H9 (cell line): ENCODE measurements around the gene ZBTB16. TPM values are rescaled to one million over a fixed set of nuclear protein-coding genes. Genes with fewer than 3 reads are reported as not detected.

Experiments used
- DNase-seq: peaks from one replicate; pipeline ENCODE4 v3.0.0-alpha.2; 2017
- H2AFZ ChIP-seq: one replicate; pipeline ENCODE4 v1.6.1; 2013; ENCODE audit warnings: mild to moderate bottlenecking, low read length, control low read depth, moderate library complexity
- H2AK5ac ChIP-seq: 2 replicates; pipeline ENCODE4 v1.6.1; 2013; ENCODE audit warnings: low read length, control low read depth, mixed read lengths; ENCODE audit not compliant: insufficient read length
- H2BK120ac ChIP-seq: one replicate; pipeline ENCODE4 v1.6.1; 2013; ENCODE audit warnings: low read depth, mild to moderate bottlenecking, low read length, control low read depth, inconsistent platforms; ENCODE audit not compliant: poor library complexity, severe bottlenecking
- H2BK12ac ChIP-seq: 2 replicates; pipeline ENCODE4 v1.6.1; 2013; ENCODE audit warnings: low read length, control low read depth, mixed read lengths, low read depth; ENCODE audit not compliant: insufficient read length
- H2BK15ac ChIP-seq: 2 replicates; pipeline ENCODE4 v1.6.1; 2013; ENCODE audit warnings: low read depth, low read length, control low read depth
- H2BK20ac ChIP-seq: one replicate; pipeline ENCODE4 v1.6.1; 2013; ENCODE audit warnings: low read depth, mild to moderate bottlenecking, low read length, control low read depth, inconsistent platforms; ENCODE audit not compliant: poor library complexity, severe bottlenecking
- H2BK5ac ChIP-seq: 2 replicates; pipeline ENCODE4 v1.6.1; 2013; ENCODE audit warnings: low read length, control low read depth, mixed read lengths; ENCODE audit not compliant: insufficient read length
- H3K14ac ChIP-seq: 2 replicates; pipeline ENCODE4 v1.6.1; 2013; ENCODE audit warnings: low read length, control low read depth; ENCODE audit not compliant: insufficient read depth
- H3K18ac ChIP-seq: 2 replicates; pipeline ENCODE4 v1.6.1; 2013; ENCODE audit warnings: low read depth, mild to moderate bottlenecking, mixed read lengths, low read length, control low read depth; ENCODE audit not compliant: insufficient read length
- H3K23ac ChIP-seq: 2 replicates; pipeline ENCODE4 v1.6.1; 2013; ENCODE audit warnings: low read length, control low read depth, mixed read lengths, low read depth; ENCODE audit not compliant: insufficient read length
- H3K23me2 ChIP-seq: 2 replicates; pipeline ENCODE4 v1.6.1; 2013; ENCODE audit warnings: low read depth, mild to moderate bottlenecking, mixed read lengths, low read length, control low read depth; ENCODE audit not compliant: insufficient read length, poor library complexity, severe bottlenecking
- H3K27ac ChIP-seq: 2 replicates; pipeline ENCODE4 v1.5.1; 2013; ENCODE audit warnings: low read length, control low read depth, mixed read lengths, low read depth; ENCODE audit not compliant: insufficient read length
- H3K27me3 ChIP-seq: 2 replicates; pipeline ENCODE4 v1.6.1; 2013; ENCODE audit warnings: low read length, control low read depth, inconsistent platforms; ENCODE audit not compliant: insufficient read depth
- H3K4ac ChIP-seq: 2 replicates; pipeline ENCODE4 v1.6.1; 2013; ENCODE audit warnings: low read depth, mild to moderate bottlenecking, control low read depth, inconsistent platforms, low read length, moderate library complexity
- H3K4me1 ChIP-seq: 2 replicates; pipeline ENCODE4 v1.6.1; 2013; ENCODE audit warnings: low read length, control low read depth, inconsistent platforms; ENCODE audit not compliant: insufficient read depth
- H3K4me2 ChIP-seq: 2 replicates; pipeline ENCODE4 v1.6.1; 2013; ENCODE audit warnings: low read length, control low read depth, mixed read lengths; ENCODE audit not compliant: insufficient read length, insufficient read depth
- H3K56ac ChIP-seq: 2 replicates; pipeline ENCODE4 v1.6.1; 2013; ENCODE audit warnings: low read depth, mild to moderate bottlenecking, mixed read lengths, low read length, control low read depth; ENCODE audit not compliant: insufficient read length
- H3K79me1 ChIP-seq: 2 replicates; pipeline ENCODE4 v1.6.1; 2013; ENCODE audit warnings: low read depth, mild to moderate bottlenecking, moderate library complexity, low read length, control low read depth, inconsistent platforms; ENCODE audit not compliant: insufficient read depth, poor library complexity, severe bottlenecking
- H3K79me2 ChIP-seq: 2 replicates; pipeline ENCODE4 v1.6.1; 2013; ENCODE audit warnings: low read length, control low read depth, inconsistent platforms; ENCODE audit not compliant: insufficient read depth
- H3K9ac ChIP-seq: 2 replicates; pipeline ENCODE4 v1.6.1; 2013; ENCODE audit warnings: low read length, control low read depth, mixed read lengths; ENCODE audit not compliant: insufficient read length; ENCODE audit errors: extremely low read depth
- H3K9me3 ChIP-seq: one replicate; pipeline ENCODE4 v1.6.1; 2013; ENCODE audit warnings: low read depth, low read length, inconsistent platforms; ENCODE audit not compliant: control insufficient read depth
- H3T11ph ChIP-seq: one replicate; pipeline ENCODE4 v1.6.1; 2013; ENCODE audit warnings: mild to moderate bottlenecking, low read length, control low read depth, inconsistent platforms
- H4K20me1 ChIP-seq: one replicate; pipeline ENCODE4 v1.6.1; 2013; ENCODE audit not compliant: control insufficient read depth, insufficient read length, insufficient read depth
- H4K5ac ChIP-seq: 2 replicates; pipeline ENCODE4 v1.6.1; 2013; ENCODE audit warnings: low read depth, mild to moderate bottlenecking, mixed read lengths, low read length, control low read depth; ENCODE audit not compliant: insufficient read length
- H4K8ac ChIP-seq: replicated peaks from 2 replicates; pipeline ENCODE4 v1.6.1; 2013; ENCODE audit warnings: low read length, control low read depth, mixed read lengths, low read depth; ENCODE audit not compliant: insufficient read length
- H4K91ac ChIP-seq: 2 replicates; pipeline ENCODE4 v1.6.1; 2013; ENCODE audit warnings: low read depth, mild to moderate bottlenecking, moderate library complexity, mixed read lengths, low read length, control low read depth; ENCODE audit not compliant: insufficient read length
- H3K27ac Mint-ChIP-seq, 3 experiments: 2 replicates in 2 of 3; 3 replicates in 1 of 3; pipeline ENCODE4 v1.8.0; 2020 to 2021; ENCODE audit warnings: mixed read lengths in 3 of 3, mild to moderate bottlenecking in 1 of 3, moderate library complexity in 1 of 3
- H3K27me3 Mint-ChIP-seq: 2 replicates; pipeline ENCODE4 v1.8.0; 2021; ENCODE audit warnings: low read depth, mild to moderate bottlenecking, moderate library complexity, mixed read lengths
- H3K36me3 Mint-ChIP-seq, 3 experiments: 2 replicates in 2 of 3; 3 replicates in 1 of 3; pipeline ENCODE4 v1.8.0; 2020 to 2021; ENCODE audit warnings: low read depth in 3 of 3, mixed read lengths in 3 of 3; ENCODE audit not compliant: insufficient read depth in 1 of 3
- H3K4me1 Mint-ChIP-seq, 2 experiments: 2 replicates each; pipeline ENCODE4 v1.8.0; 2020; ENCODE audit warnings: mixed read lengths in 2 of 2
- H3K4me3 Mint-ChIP-seq, 2 experiments: 2 replicates in 1 of 2; 3 replicates in 1 of 2; pipeline ENCODE4 v1.8.0; 2020 to 2021; ENCODE audit warnings: mild to moderate bottlenecking in 2 of 2, mixed read lengths in 2 of 2, moderate library complexity in 1 of 2
- H3K9me3 Mint-ChIP-seq, 2 experiments: 2 replicates in 1 of 2; 3 replicates in 1 of 2; pipeline ENCODE4 v1.8.0; 2020; ENCODE audit warnings: mild to moderate bottlenecking in 2 of 2, mixed read lengths in 2 of 2, moderate library complexity in 1 of 2
- CTCF ChIP-seq: fragments of 200-600 bp; sonication (generic); conservative IDR thresholded peaks from 3 replicates; pipeline ENCODE4 v1.8.0; 2021; ENCODE audit warnings: antibody characterized with exemption, mild to moderate bottlenecking
- WGBS: extraction: QIAGEN DNeasy Blood & Tissue Kit; methylation state at CpG from one replicate; pipeline ENCODE4 v1.1.7; 2013; ENCODE audit warnings: missing lambda C conversion rate, low lambda C conversion rate, mixed read lengths; ENCODE audit not compliant: insufficient read length; ENCODE audit errors: extremely low coverage; 5-methylcytosine and 5-hydroxymethylcytosine counted together
- total RNA-seq: library from RNA; stranded (reverse); gene quantifications from 2 replicates; pipeline ENCODE4 v1.2.1, GENCODE V29; 2021

Gene ZBTB16
- total RNA-seq, 1 experiment from 2014 or later, result not detected

- no peak overlapping the region for H3K23ac ChIP-seq
- H3K79me1 ChIP-seq, result no peaks in the 10 kb centered on the region
- WGBS, result no CpG with 5 or more reads among the region's 10 CpGs
- no peak overlapping the region for H3K18ac ChIP-seq
- H4K5ac ChIP-seq, result no peak overlapping the region
- Mint-ChIP-seq H3K4me1 (peaks cover 19 to 20% of the 10 kb centered on the region in 2 experiments), H3K4me3 (no peak overlapping the region), H3K27me3 (peaks cover 6% of the 10 kb centered on the region), H3K9me3 (peaks cover 6 to 13% of the 10 kb centered on the region in 2 experiments; a peak in 4 of 5 replicates), H3K27ac (no peak overlapping the region), H3K36me3 (0 out of 7 replicates have a peak, but pooled peaks cover 0 to 3% (median 0%) of the 10 kb centered on the region in 3 experiments)
- H3K4me1 ChIP-seq, result peaks cover 5% of the 10 kb centered on the region
- no peak overlapping the region for H2AK5ac ChIP-seq
- H3K9me3 ChIP-seq, result no peaks in the 10 kb centered on the region
- no peak overlapping the region for H3K9ac ChIP-seq
- no peaks in the 10 kb centered on the region for H4K20me1 ChIP-seq
- H2BK15ac ChIP-seq, result no peak overlapping the region
- H2BK5ac ChIP-seq, result no peak overlapping the region
- no peaks in the 10 kb centered on the region for H3K79me2 ChIP-seq
- H3K23me2 ChIP-seq, result no peaks in the 10 kb centered on the region
- no peak for DNase-seq
- H3T11ph ChIP-seq, result no peak overlapping the region
- H2BK20ac ChIP-seq, result no peak overlapping the region
- no peak overlapping the region for H3K14ac ChIP-seq
- TF ChIP-seq CTCF, result no peak
- H2AFZ ChIP-seq, result no peak overlapping the region
- no peak overlapping the region for H2BK120ac ChIP-seq
- no peak overlapping the region for H2BK12ac ChIP-seq
- H3K27me3 ChIP-seq, result no peaks in the 10 kb centered on the region
- H3K27ac ChIP-seq, result no peak overlapping the region
- H4K8ac ChIP-seq, result no peak overlapping the region
- H3K4me2 ChIP-seq, result no peak overlapping the region
- no peak overlapping the region for H3K56ac ChIP-seq
- H3K4ac ChIP-seq, result no peak overlapping the region
- no peak overlapping the region for H4K91ac ChIP-seq
Observed at GRCh38 chr11:114193730-114194679, 134.5 kb downstream of the ZBTB16 start.
